ENCODE data around the gene YWHAG.

DNA sequence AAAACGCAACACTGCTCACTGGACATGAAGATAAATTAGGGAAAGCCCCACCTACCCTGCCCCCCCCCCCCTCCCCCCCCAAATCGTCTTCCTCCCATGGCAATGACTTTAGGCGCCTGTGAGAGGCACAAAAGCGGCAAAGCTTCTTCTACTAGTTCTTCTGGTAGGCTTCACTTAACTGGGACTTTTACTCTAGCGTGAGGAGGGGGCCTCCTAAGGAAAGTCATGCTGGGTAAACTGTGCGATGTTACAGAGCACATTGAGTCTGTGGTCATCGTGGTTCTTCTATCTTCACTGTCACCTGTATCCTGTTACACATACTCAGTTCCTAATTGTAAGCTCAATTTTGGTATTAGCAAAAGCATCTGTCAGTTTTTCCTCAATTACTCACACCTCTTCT lies 31.2 kb downstream of the YWHAG start:
- TF ChIP-seq, protein P1, sequence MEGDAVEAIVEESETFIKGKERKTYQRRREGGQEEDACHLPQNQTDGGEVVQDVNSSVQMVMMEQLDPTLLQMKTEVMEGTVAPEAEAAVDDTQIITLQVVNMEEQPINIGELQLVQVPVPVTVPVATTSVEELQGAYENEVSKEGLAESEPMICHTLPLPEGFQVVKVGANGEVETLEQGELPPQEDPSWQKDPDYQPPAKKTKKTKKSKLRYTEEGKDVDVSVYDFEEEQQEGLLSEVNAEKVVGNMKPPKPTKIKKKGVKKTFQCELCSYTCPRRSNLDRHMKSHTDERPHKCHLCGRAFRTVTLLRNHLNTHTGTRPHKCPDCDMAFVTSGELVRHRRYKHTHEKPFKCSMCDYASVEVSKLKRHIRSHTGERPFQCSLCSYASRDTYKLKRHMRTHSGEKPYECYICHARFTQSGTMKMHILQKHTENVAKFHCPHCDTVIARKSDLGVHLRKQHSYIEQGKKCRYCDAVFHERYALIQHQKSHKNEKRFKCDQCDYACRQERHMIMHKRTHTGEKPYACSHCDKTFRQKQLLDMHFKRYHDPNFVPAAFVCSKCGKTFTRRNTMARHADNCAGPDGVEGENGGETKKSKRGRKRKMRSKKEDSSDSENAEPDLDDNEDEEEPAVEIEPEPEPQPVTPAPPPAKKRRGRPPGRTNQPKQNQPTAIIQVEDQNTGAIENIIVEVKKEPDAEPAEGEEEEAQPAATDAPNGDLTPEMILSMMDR (IDR thresholded peaks at IDR 0.05 in 2 of 3, conservative IDR thresholded peaks at IDR 0.05 in 1 of 3; ENCODE audit: insufficient read depth in 2 of 3, low read depth in 1 of 3, low read length in 3 of 3), result no peak
- TF ChIP-seq RAD21 (CRISPR knock-in tag; conservative IDR thresholded peaks at IDR 0.05 in 1 of 2, IDR thresholded peaks at IDR 0.05 in 1 of 2) (no peak), DPF2 (IDR thresholded peaks at IDR 0.05) (peak; percentile 59; the same call in 1 of the 2 replicates), SMARCE1 (IDR thresholded peaks at IDR 0.05) (no peak), TRIM28 (IDR thresholded peaks at IDR 0.05) (no peak), RBM39 (optimal IDR thresholded peaks at IDR 0.05; ENCODE audit: low read depth, low read length) (no peak), TCF7 (IDR thresholded peaks at IDR 0.05; ENCODE audit: borderline replicate concordance) (no peak), ZNF384 (IDR thresholded peaks at IDR 0.05; ENCODE audit: low read depth, low read length) (no peak)
- TF ChIP-seq, protein P2, sequence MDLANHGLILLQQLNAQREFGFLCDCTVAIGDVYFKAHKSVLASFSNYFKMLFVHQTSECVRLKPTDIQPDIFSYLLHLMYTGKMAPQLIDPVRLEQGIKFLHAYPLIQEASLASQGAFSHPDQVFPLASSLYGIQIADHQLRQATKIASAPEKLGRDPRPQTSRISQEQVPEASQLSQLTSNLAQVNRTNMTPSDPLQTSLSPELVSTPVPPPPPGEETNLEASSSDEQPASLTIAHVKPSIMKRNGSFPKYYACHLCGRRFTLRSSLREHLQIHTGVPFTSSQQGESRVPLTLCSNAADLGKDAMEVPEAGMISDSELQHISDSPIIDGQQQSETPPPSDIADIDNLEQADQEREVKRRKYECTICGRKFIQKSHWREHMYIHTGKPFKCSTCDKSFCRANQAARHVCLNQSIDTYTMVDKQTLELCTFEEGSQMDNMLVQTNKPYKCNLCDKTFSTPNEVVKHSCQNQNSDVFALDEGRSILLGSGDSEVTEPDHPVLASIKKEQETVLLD (IDR thresholded peaks at IDR 0.05), result no peak
- TF ChIP-seq, protein P3, sequence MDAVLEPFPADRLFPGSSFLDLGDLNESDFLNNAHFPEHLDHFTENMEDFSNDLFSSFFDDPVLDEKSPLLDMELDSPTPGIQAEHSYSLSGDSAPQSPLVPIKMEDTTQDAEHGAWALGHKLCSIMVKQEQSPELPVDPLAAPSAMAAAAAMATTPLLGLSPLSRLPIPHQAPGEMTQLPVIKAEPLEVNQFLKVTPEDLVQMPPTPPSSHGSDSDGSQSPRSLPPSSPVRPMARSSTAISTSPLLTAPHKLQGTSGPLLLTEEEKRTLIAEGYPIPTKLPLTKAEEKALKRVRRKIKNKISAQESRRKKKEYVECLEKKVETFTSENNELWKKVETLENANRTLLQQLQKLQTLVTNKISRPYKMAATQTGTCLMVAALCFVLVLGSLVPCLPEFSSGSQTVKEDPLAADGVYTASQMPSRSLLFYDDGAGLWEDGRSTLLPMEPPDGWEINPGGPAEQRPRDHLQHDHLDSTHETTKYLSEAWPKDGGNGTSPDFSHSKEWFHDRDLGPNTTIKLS (IDR thresholded peaks at IDR 0.05; ENCODE audit: borderline replicate concordance, low read depth), result no peak
